Fibroblast of lung (primary cell): ENCODE measurements around the gene CHST9. TPM values are rescaled to one million over a fixed set of nuclear protein-coding genes. Genes with fewer than 3 reads are reported as not detected.

ENCODE experiments used
- DNase-seq, 2 donors: peaks; one replicate each; pipeline versions ENCODE4 v3.0.0 to v3.0.0-alpha.2; 2010; ENCODE audit warnings: low read depth in 2 of 2
- H2AFZ ChIP-seq: 2 replicates; pipeline ENCODE4 v1.5.1; 2012; ENCODE audit warnings: low read length, control low read depth, inconsistent platforms
- H3K27ac ChIP-seq: 2 replicates; pipeline ENCODE4 v1.5.1; 2011; ENCODE audit warnings: low read length, control low read depth; ENCODE audit not compliant: insufficient read depth
- H3K27me3 ChIP-seq: 2 replicates; pipeline ENCODE4 v1.5.1; 2011; ENCODE audit warnings: mild to moderate bottlenecking, low read length; ENCODE audit not compliant: control insufficient read depth, insufficient read depth
- H3K36me3 ChIP-seq: 2 replicates; pipeline ENCODE4 v1.5.1; 2011; ENCODE audit warnings: low read length; ENCODE audit not compliant: control insufficient read depth, insufficient read depth
- H3K4me1 ChIP-seq: 2 replicates; pipeline ENCODE4 v1.5.1; 2011; ENCODE audit warnings: low read length; ENCODE audit not compliant: control insufficient read depth, insufficient read depth; ENCODE audit errors: extremely low read depth
- H3K4me2 ChIP-seq: 2 replicates; pipeline ENCODE4 v1.5.1; 2011; ENCODE audit warnings: low read length, control low read depth; ENCODE audit not compliant: insufficient read depth; ENCODE audit errors: extremely low read depth
- H3K4me3 ChIP-seq, 4 experiments: fragments of 200-600 bp in 1 of 4; sonication (generic) in 1 of 4; replicated peaks in 1 of 4; 2 replicates each; pipeline ENCODE4 v1.5.1; 2011 to 2016; ENCODE audit warnings: low read length in 4 of 4, low read depth in 3 of 4, mild to moderate bottlenecking in 3 of 4, control low read depth in 2 of 4, inconsistent platforms in 1 of 4, mixed read lengths in 1 of 4; ENCODE audit not compliant: insufficient read depth in 1 of 4; ENCODE audit errors: control extremely low read depth in 1 of 4
- H3K79me2 ChIP-seq: 2 replicates; pipeline ENCODE4 v1.5.1; 2012; ENCODE audit warnings: mild to moderate bottlenecking, low read length, inconsistent platforms; ENCODE audit not compliant: control insufficient read depth, insufficient read depth
- H3K9ac ChIP-seq: 2 replicates; pipeline ENCODE4 v1.5.1; 2011; ENCODE audit warnings: mild to moderate bottlenecking, low read length, control low read depth; ENCODE audit not compliant: insufficient read depth
- H3K9me3 ChIP-seq: 2 replicates; pipeline ENCODE4 v1.5.1; 2012; ENCODE audit warnings: low read depth, low read length; ENCODE audit not compliant: control insufficient read depth, insufficient read depth
- H4K20me1 ChIP-seq: 2 replicates; pipeline ENCODE4 v1.5.1; 2011; ENCODE audit warnings: low read length; ENCODE audit not compliant: control insufficient read depth, insufficient read depth; ENCODE audit errors: extremely low read depth
- CTCF ChIP-seq, 2 donors: IDR thresholded peaks in 1 of 2; conservative IDR thresholded peaks in 1 of 2; 1 replicate in 1 of 2; 2 replicates in 1 of 2; pipeline ENCODE4 v1.5.1; 2011 to 2012; ENCODE audit warnings: low read length in 2 of 2, control low read depth in 1 of 2, inconsistent platforms in 1 of 2, low read depth in 1 of 2, mild to moderate bottlenecking in 1 of 2
- EZH2 ChIP-seq: IDR thresholded peaks from 2 replicates; pipeline ENCODE4 v1.5.1; 2012; ENCODE audit warnings: low read length, control low read depth, mild to moderate bottlenecking; ENCODE audit errors: missing control alignments
- polyA plus RNA-seq, 2 donors: library from polyadenylated mRNA; depleted of rRNA in 1 of 2; stranded (reverse) in 1 of 2; unstranded in 1 of 2; fragments of >200 nt; gene quantifications; 2 replicates each; pipeline ENCODE4 v1.2.1, GENCODE V29; 2011 to 2012; ENCODE audit warnings: missing spikeins in 1 of 2
- total RNA-seq: library from RNA; depleted of rRNA; stranded (reverse); fragments of >200 nt; gene quantifications from 2 replicates; pipeline ENCODE4 v1.2.1, GENCODE V29; 2014

Gene CHST9
- total and polyA plus RNA-seq, 2 donors (not counting 1 experiment from before 2014, with no cell fraction given) = not detected

GRCh38 chr18:27010784-27011183, 174.3 kb downstream of the CHST9 start:
- Histone ChIP-seq H3K9ac (no peak overlapping the region), H4K20me1 (no peaks in the 10 kb centered on the region), H3K9me3 (no peaks in the 10 kb centered on the region), H3K36me3 (no peaks in the 10 kb centered on the region), H3K27me3 (no peaks in the 10 kb centered on the region), H3K4me2 (no peak overlapping the region), H3K4me1 (no peaks in the 10 kb centered on the region), H2AFZ (no peak overlapping the region), H3K27ac (no peak overlapping the region), H3K79me2 (no peaks in the 10 kb centered on the region), H3K4me3 (no peak overlapping the region)
- TF ChIP-seq CTCF (conservative IDR thresholded peaks at IDR 0.05 in 1 of 2, IDR thresholded peaks at IDR 0.05 in 1 of 2; ENCODE audit: low read depth in 1 of 2, low read length in 2 of 2) (no peak), EZH2 (no peak)
- no peak for DNase-seq

- Histone ChIP-seq H3K27ac (no peak overlapping the region), H3K4me3 (no peak overlapping the region), H3K79me2 (no peaks in the 10 kb centered on the region), H3K4me1 (no peaks in the 10 kb centered on the region), H3K36me3 (no peaks in the 10 kb centered on the region), H3K27me3 (no peaks in the 10 kb centered on the region), H3K9me3 (no peaks in the 10 kb centered on the region), H4K20me1 (no peaks in the 10 kb centered on the region), H3K9ac (no peak overlapping the region), H3K4me2 (no peak overlapping the region), H2AFZ (no peak overlapping the region)
- no peak for DNase-seq
- TF ChIP-seq CTCF (conservative IDR thresholded peaks at IDR 0.05 in 1 of 2, IDR thresholded peaks at IDR 0.05 in 1 of 2; ENCODE audit: low read depth in 1 of 2, low read length in 2 of 2) (no peak), EZH2 (no peak)
Measured at GRCh38 chr18:27009293-27009692, 175.8 kb downstream of the CHST9 start.

- H3K4me3 ChIP-seq = no peak overlapping the region
- no peak for DNase-seq
Measured at GRCh38 chr18:27008575-27008974, 176.5 kb downstream of the CHST9 start.

More at GRCh38 chr18:27008575-27008974, 176.5 kb downstream of the CHST9 start:
- H2AFZ ChIP-seq = no peak overlapping the region
- no peaks in the 10 kb centered on the region for H3K79me2 ChIP-seq
- TF ChIP-seq CTCF (conservative IDR thresholded peaks at IDR 0.05 in 1 of 2, IDR thresholded peaks at IDR 0.05 in 1 of 2; ENCODE audit: low read depth in 1 of 2, low read length in 2 of 2) (no peak), EZH2 (no peak)
- H3K9ac ChIP-seq = no peak overlapping the region
- no peaks in the 10 kb centered on the region for H3K27me3 ChIP-seq
- no peaks in the 10 kb centered on the region for H3K4me1 ChIP-seq
- H3K36me3 ChIP-seq = no peaks in the 10 kb centered on the region
- no peaks in the 10 kb centered on the region for H4K20me1 ChIP-seq
- H3K4me2 ChIP-seq = no peak overlapping the region
- no peak overlapping the region for H3K27ac ChIP-seq
- no peaks in the 10 kb centered on the region for H3K9me3 ChIP-seq
